Amniotic epithelial cell (primary cell): Measurements from ENCODE around the gene PTPRG.

Experiments used
- DNase-seq: peaks from one replicate; pipeline ENCODE4 v3.0.0-alpha.2; 2010; ENCODE audit warnings: low read depth

Gene PTPRG

GRCh38 chr3:61894988-61895935 is 333.9 kb downstream of the PTPRG start:
- DNase-seq: peak; percentile 86

- no peak for DNase-seq
Observed at GRCh38 chr3:61896251-61896650, 334.9 kb downstream of the PTPRG start.

GRCh38 chr3:61897848-61898247 is 336.5 kb downstream of the PTPRG start:
- DNase-seq: no peak

- no peak for DNase-seq
Observed at GRCh38 chr3:61899700-61900462, 338.5 kb downstream of the PTPRG start.

- no peak for DNase-seq
Observed at GRCh38 chr3:61901496-61901895, 340.1 kb downstream of the PTPRG start.

- no peak for DNase-seq
Observed at GRCh38 chr3:61901986-61902385, 340.6 kb downstream of the PTPRG start.

GRCh38 chr3:61903074-61903473 is 341.7 kb downstream of the PTPRG start:
- DNase-seq: no peak

- no peak for DNase-seq
Observed at GRCh38 chr3:61903931-61904657, 342.7 kb downstream of the PTPRG start.

- DNase-seq: no peak
Observed at GRCh38 chr3:61907210-61907795, 345.9 kb downstream of the PTPRG start.

GRCh38 chr3:61908382-61908781 is 347.0 kb downstream of the PTPRG start:
- DNase-seq: no peak

- no peak for DNase-seq
Observed at GRCh38 chr3:61910732-61911131, 349.4 kb downstream of the PTPRG start.

GRCh38 chr3:61912158-61912557 is 350.8 kb downstream of the PTPRG start:
- no peak for DNase-seq

GRCh38 chr3:61913701-61914100 is 352.3 kb downstream of the PTPRG start:
- no peak for DNase-seq

GRCh38 chr3:61914276-61914675 is 352.9 kb downstream of the PTPRG start:
- no peak for DNase-seq

GRCh38 chr3:61915296-61915695 is 353.9 kb downstream of the PTPRG start:
- no peak for DNase-seq

- DNase-seq: no peak
Observed at GRCh38 chr3:61919371-61919770, 358.0 kb downstream of the PTPRG start.

GRCh38 chr3:61922118-61922517 is 360.7 kb downstream of the PTPRG start:
- no peak for DNase-seq

GRCh38 chr3:61924090-61924735 is 362.8 kb downstream of the PTPRG start:
- no peak for DNase-seq

GRCh38 chr3:61924991-61925390 is 363.6 kb downstream of the PTPRG start:
- no peak for DNase-seq

- DNase-seq: no peak
Observed at GRCh38 chr3:61925721-61926120, 364.4 kb downstream of the PTPRG start.

- peak; percentile 26 for DNase-seq
Observed at GRCh38 chr3:61926923-61927322, 365.6 kb downstream of the PTPRG start.

- DNase-seq: peak; percentile 10
Observed at GRCh38 chr3:61927332-61927731, 366.0 kb downstream of the PTPRG start.
